Loucy (cell line): ENCODE measurements around the gene TOP2A.
A peak's percentile ranks its signal among the peaks of the same experiment; 100 is the strongest.

Experiments
- H2AFZ ChIP-seq: fragments of 200-600 bp; sonication (generic); 2 replicates; pipeline ENCODE4 v1.6.0; 2016; ENCODE audit warnings: antibody characterized with exemption, mild to moderate bottlenecking, low read length, moderate library complexity
- H3F3A ChIP-seq: fragments of 200-600 bp; 2 replicates; pipeline ENCODE4 v1.6.0; 2016; ENCODE audit warnings: antibody characterized with exemption, low read depth, mild to moderate bottlenecking
- H3K27me3 ChIP-seq: fragments of 200-600 bp; sonication (generic); 2 replicates; pipeline ENCODE4 v1.6.1; 2014; ENCODE audit warnings: low read length, mild to moderate bottlenecking; ENCODE audit not compliant: insufficient read depth, poor library complexity, severe bottlenecking
- H3K36me3 ChIP-seq: fragments of 200-600 bp; sonication (generic); 2 replicates; pipeline ENCODE4 v1.6.1; 2016; ENCODE audit warnings: low read length; ENCODE audit not compliant: insufficient read depth
- H3K4me1 ChIP-seq: fragments of 200-600 bp; sonication (generic); 2 replicates; pipeline ENCODE4 v1.5.1; 2014; ENCODE audit warnings: low read length, mild to moderate bottlenecking; ENCODE audit not compliant: insufficient read depth, poor library complexity, severe bottlenecking
- H3K4me2 ChIP-seq: fragments of 200-600 bp; sonication (generic); 2 replicates; pipeline ENCODE4 v1.6.0; 2014; ENCODE audit warnings: antibody characterized with exemption, low read length, low read depth, mild to moderate bottlenecking; ENCODE audit not compliant: poor library complexity, severe bottlenecking
- H3K4me3 ChIP-seq: fragments of 200-600 bp; sonication (generic); 2 replicates; pipeline ENCODE4 v1.5.1; 2014; ENCODE audit warnings: low read length, mild to moderate bottlenecking, mixed read lengths; ENCODE audit not compliant: poor library complexity, severe bottlenecking
- H3K79me2 ChIP-seq: fragments of 200-600 bp; sonication (generic); 2 replicates; pipeline ENCODE4 v1.6.1; 2014; ENCODE audit warnings: low read length; ENCODE audit not compliant: insufficient read depth
- H3K9ac ChIP-seq: fragments of 200-600 bp; sonication (generic); 2 replicates; pipeline ENCODE4 v1.6.0; 2014; ENCODE audit warnings: mild to moderate bottlenecking, low read depth, low read length, moderate library complexity; ENCODE audit not compliant: poor library complexity, severe bottlenecking
- H3K9me2 ChIP-seq: fragments of 200-600 bp; sonication (generic); replicated peaks from 2 replicates; pipeline ENCODE4 v1.6.1; 2016; ENCODE audit warnings: low read depth, low read length, mixed read lengths
- H3K9me3 ChIP-seq: fragments of 200-600 bp; sonication (generic); 2 replicates; pipeline ENCODE4 v1.6.1; 2014; ENCODE audit warnings: mild to moderate bottlenecking, antibody characterized with exemption, low read length, low read depth; ENCODE audit not compliant: insufficient read depth
- H4K20me1 ChIP-seq: fragments of 200-600 bp; sonication (generic); 2 replicates; pipeline ENCODE4 v1.6.0; 2014; ENCODE audit warnings: antibody characterized with exemption, low read length, mild to moderate bottlenecking; ENCODE audit not compliant: insufficient read depth, poor library complexity, severe bottlenecking
- CTCF ChIP-seq: fragments of 200-600 bp; sonication (generic); conservative IDR thresholded peaks from 2 replicates; pipeline ENCODE4 v1.5.1; 2014; ENCODE audit warnings: mild to moderate bottlenecking, antibody characterized with exemption, low read length
- EZH2phosphoT487 ChIP-seq: fragments of 200-600 bp; IDR thresholded peaks from 2 replicates; pipeline ENCODE4 v1.6.1; 2018; ENCODE audit warnings: antibody characterized with exemption, mild to moderate bottlenecking, moderate library complexity, borderline replicate concordance

TOP2A gene

GRCh38 chr17:40448639-40449261, 31.1 kb upstream of the TOP2A start:
- H3K4me3 ChIP-seq = peak overlapping the region; percentile 44
- H2AFZ ChIP-seq = peak overlapping the region; percentile 9; the same call in 1 of the 2 replicates
- H3K9me2 ChIP-seq = no peaks in the 10 kb centered on the region
- H3F3A ChIP-seq = no peaks in the 10 kb centered on the region
- TF ChIP-seq CTCF (no peak), EZH2phosphoT487 (no peak)
- peak overlapping the region; percentile 49 for H3K9ac ChIP-seq
- H3K9me3 ChIP-seq = no peaks in the 10 kb centered on the region
- H3K36me3 ChIP-seq = no peaks in the 10 kb centered on the region
- peaks cover 45% of the 10 kb centered on the region for H3K4me1 ChIP-seq
- no peaks in the 10 kb centered on the region for H3K27me3 ChIP-seq
- no peaks in the 10 kb centered on the region for H3K79me2 ChIP-seq
- H3K4me2 ChIP-seq = peak overlapping the region; percentile 61
- no peaks in the 10 kb centered on the region for H4K20me1 ChIP-seq

GRCh38 chr17:40448213-40448638, 30.5 kb upstream of the TOP2A start:
- Histone ChIP-seq H4K20me1 (no peaks in the 10 kb centered on the region), H3K4me2 (peak overlapping the region; percentile 61), H3K9me3 (no peaks in the 10 kb centered on the region), H3K27me3 (no peaks in the 10 kb centered on the region), H3K9me2 (no peaks in the 10 kb centered on the region), H3K4me1 (peaks cover 45% of the 10 kb centered on the region), H3F3A (no peaks in the 10 kb centered on the region), H3K4me3 (peak overlapping the region; percentile 44), H3K36me3 (no peaks in the 10 kb centered on the region), H3K9ac (peak overlapping the region; percentile 49), H3K79me2 (no peaks in the 10 kb centered on the region), H2AFZ (peak overlapping the region; percentile 9; the same call in 1 of the 2 replicates)
- TF ChIP-seq EZH2phosphoT487 = no peak
- TF ChIP-seq CTCF = no peak

- Histone ChIP-seq H3K9ac (peak overlapping the region; percentile 49), H3F3A (no peaks in the 10 kb centered on the region), H3K4me3 (peak overlapping the region; percentile 44), H2AFZ (no peak overlapping the region; the same call in 1 of the 2 replicates), H3K79me2 (no peaks in the 10 kb centered on the region), H3K9me3 (no peaks in the 10 kb centered on the region), H3K4me1 (peaks cover 45% of the 10 kb centered on the region), H3K9me2 (no peaks in the 10 kb centered on the region), H3K36me3 (no peaks in the 10 kb centered on the region), H3K4me2 (peak overlapping the region; percentile 61), H3K27me3 (no peaks in the 10 kb centered on the region), H4K20me1 (no peaks in the 10 kb centered on the region)
- TF ChIP-seq CTCF (no peak), EZH2phosphoT487 (no peak)
These were observed 30.1 kb upstream of the TOP2A start for GRCh38 chr17:40447806-40448205.
